ACC112 (cell line): ENCODE measurements around the gene PLIN3.

Experiments
- H2AFZ ChIP-seq: fragments of 200-600 bp; sonication (generic); one replicate; pipeline ENCODE4 v1.6.0; 2017; ENCODE audit warnings: antibody characterized with exemption, low read length; ENCODE audit not compliant: unreplicated experiment
- H3K27ac ChIP-seq: fragments of 200-600 bp; sonication (generic); 2 replicates; pipeline ENCODE4 v1.5.1; 2014; ENCODE audit warnings: low read depth, mild to moderate bottlenecking, antibody characterized with exemption, low read length, moderate library complexity
- H3K27me3 ChIP-seq: fragments of 200-600 bp; sonication (generic); 2 replicates; pipeline ENCODE4 v1.6.1; 2014; ENCODE audit warnings: mild to moderate bottlenecking, antibody characterized with exemption, low read length, moderate library complexity, mixed read lengths; ENCODE audit not compliant: insufficient read depth
- H3K36me3 ChIP-seq: fragments of 200-600 bp; sonication (generic); 2 replicates; pipeline ENCODE4 v1.6.1; 2016; ENCODE audit warnings: mild to moderate bottlenecking, antibody characterized with exemption, low read length, moderate library complexity, mixed read lengths; ENCODE audit not compliant: insufficient read depth
- H3K4me1 ChIP-seq: fragments of 200-600 bp; sonication (generic); one replicate; pipeline ENCODE4 v1.6.1; 2016; ENCODE audit warnings: low read length, mixed read lengths; ENCODE audit not compliant: insufficient read depth, unreplicated experiment, control insufficient read depth
- H3K4me3 ChIP-seq: fragments of 200-600 bp; sonication (generic); 2 replicates; pipeline ENCODE4 v1.5.1; 2014; ENCODE audit warnings: mild to moderate bottlenecking, low read depth, low read length
- H3K79me2 ChIP-seq: fragments of 200-600 bp; sonication (generic); one replicate; pipeline ENCODE4 v1.6.0; 2016; ENCODE audit warnings: low read length; ENCODE audit not compliant: control insufficient read depth, unreplicated experiment, insufficient read depth

PLIN3 gene

GRCh38 chr19:4867534-4868285 is at the start of gene PLIN3:
Gene PLIN3, minus strand, starts transcription at chr19:4867667. Its CDS starts 6,273 bp downstream, at chr19:4861394.
- Histone ChIP-seq H3K36me3 (no peaks in the 10 kb centered on the region), H3K4me1 (no peaks in the 10 kb centered on the region), H3K27ac (peak within 1 kb of the TSS; percentile 46), H2AFZ (peak within 1 kb of the TSS; percentile 91), H3K79me2 (peaks cover 29% of the 10 kb centered on the region), H3K27me3 (no peaks in the 10 kb centered on the region), H3K4me3 (peak within 1 kb of the TSS; percentile 97)

- Histone ChIP-seq H3K36me3 (0 out of 2 replicates have a peak, but pooled peaks cover 2% of the 10 kb centered on the region), H3K27me3 (no peaks in the 10 kb centered on the region), H2AFZ (no peak overlapping the region), H3K79me2 (peaks cover 72% of the 10 kb centered on the region), H3K27ac (peak overlapping the region; percentile 61), H3K4me3 (no peak overlapping the region), H3K4me1 (peaks cover 28% of the 10 kb centered on the region)
Observed at GRCh38 chr19:4916292-4917082, 49.0 kb upstream of the PLIN3 start.

- peaks cover 76% of the 10 kb centered on the region for H3K79me2 ChIP-seq
- H3K27ac ChIP-seq, result peak overlapping the region; percentile 61
- 0 out of 2 replicates have a peak, but pooled peaks cover 2% of the 10 kb centered on the region for H3K36me3 ChIP-seq
- peak overlapping the region; percentile 51; the same call in 1 of the 2 replicates for H3K4me3 ChIP-seq
- peaks cover 31% of the 10 kb centered on the region for H3K4me1 ChIP-seq
- H2AFZ ChIP-seq, result no peak overlapping the region
- H3K27me3 ChIP-seq, result no peaks in the 10 kb centered on the region
Observed at GRCh38 chr19:4914736-4915501, 47.5 kb upstream of the PLIN3 start.

GRCh38 chr19:4913996-4914735 is 46.7 kb upstream of the PLIN3 start:
- H3K27me3 ChIP-seq, result no peaks in the 10 kb centered on the region
- H3K4me3 ChIP-seq, result no peak overlapping the region
- H3K36me3 ChIP-seq, result 0 out of 2 replicates have a peak, but pooled peaks cover 2% of the 10 kb centered on the region
- peak overlapping the region; percentile 61 for H3K27ac ChIP-seq
- H3K79me2 ChIP-seq, result peaks cover 73% of the 10 kb centered on the region
- H2AFZ ChIP-seq, result no peak overlapping the region
- H3K4me1 ChIP-seq, result peaks cover 31% of the 10 kb centered on the region

GRCh38 chr19:4911786-4912672 is 44.6 kb upstream of the PLIN3 start:
- Histone ChIP-seq H2AFZ (no peak overlapping the region), H3K36me3 (0 out of 2 replicates have a peak, but pooled peaks cover 2% of the 10 kb centered on the region), H3K27me3 (no peaks in the 10 kb centered on the region), H3K4me1 (peaks cover 31% of the 10 kb centered on the region), H3K27ac (peak overlapping the region; percentile 86), H3K4me3 (peak overlapping the region; percentile 88), H3K79me2 (peaks cover 61% of the 10 kb centered on the region)

GRCh38 chr19:4911314-4911713 is 43.8 kb upstream of the PLIN3 start:
- no peaks in the 10 kb centered on the region for H3K27me3 ChIP-seq
- H3K4me1 ChIP-seq, result peaks cover 31% of the 10 kb centered on the region
- H3K79me2 ChIP-seq, result peaks cover 53% of the 10 kb centered on the region
- 0 out of 2 replicates have a peak, but pooled peaks cover 2% of the 10 kb centered on the region for H3K36me3 ChIP-seq
- H3K4me3 ChIP-seq, result peak overlapping the region; percentile 88
- peak overlapping the region; percentile 86 for H3K27ac ChIP-seq
- H2AFZ ChIP-seq, result peak overlapping the region; percentile 27

GRCh38 chr19:4910594-4911281 is 43.3 kb upstream of the PLIN3 start:
- Histone ChIP-seq H3K4me3 (peak overlapping the region; percentile 88), H2AFZ (peak overlapping the region; percentile 27), H3K4me1 (peaks cover 27% of the 10 kb centered on the region), H3K27me3 (no peaks in the 10 kb centered on the region), H3K36me3 (0 out of 2 replicates have a peak, but pooled peaks cover 2% of the 10 kb centered on the region), H3K27ac (peak overlapping the region; percentile 86), H3K79me2 (peaks cover 48% of the 10 kb centered on the region)

- Histone ChIP-seq H3K27me3 (no peaks in the 10 kb centered on the region), H3K79me2 (peaks cover 41% of the 10 kb centered on the region), H3K36me3 (0 out of 2 replicates have a peak, but pooled peaks cover 2% of the 10 kb centered on the region), H3K4me1 (peaks cover 21% of the 10 kb centered on the region), H2AFZ (peak overlapping the region; percentile 60), H3K27ac (peak overlapping the region; percentile 86), H3K4me3 (peak overlapping the region; percentile 88)
Observed at GRCh38 chr19:4909897-4910593, 42.6 kb upstream of the PLIN3 start.
